Left lung (tissue), 10 donors: ENCODE measurements around the gene CALCB. TPM values are rescaled to one million over a fixed set of nuclear protein-coding genes. Genes with fewer than 3 reads are reported as not detected.

Experiments used
- ATAC-seq: fragments of 200-7000 bp; cut with Tn5 transposase; one replicate; pipeline ENCODE4 v1.9.1; 2020; ENCODE audit warnings: moderate library complexity
- DNase-seq, 4 donors: peaks; one replicate each; pipeline ENCODE4 v3.0.0-alpha.2; 2013 to 2020
- H3K27ac ChIP-seq, 2 donors: fragments of 200-600 bp; sonication (generic) in 1 of 2; one replicate each; pipeline versions ENCODE4 v1.5.0 to v1.8.0; 2020 to 2021
- H3K27me3 ChIP-seq, 2 donors: fragments of 200-600 bp; sonication (generic) in 1 of 2; one replicate each; pipeline versions ENCODE4 v1.5.0 to v1.8.0; 2020 to 2021
- H3K36me3 ChIP-seq, 2 donors: fragments of 200-600 bp; sonication (generic) in 1 of 2; one replicate each; pipeline versions ENCODE4 v1.5.0 to v1.8.0; 2020 to 2021
- H3K4me1 ChIP-seq, 2 donors: fragments of 200-600 bp; one replicate each; pipeline ENCODE4 v1.8.0; 2021
- H3K4me3 ChIP-seq, 2 donors: fragments of 200-600 bp; sonication (generic) in 1 of 2; one replicate each; pipeline versions ENCODE4 v1.5.0 to v1.8.0; 2020 to 2021; ENCODE audit warnings: mild to moderate bottlenecking in 1 of 2
- H3K9me3 ChIP-seq, 2 donors: fragments of 200-600 bp; sonication (generic) in 1 of 2; one replicate each; pipeline versions ENCODE4 v1.5.0 to v1.8.0; 2020 to 2021
- CTCF ChIP-seq, 2 donors: fragments of 200-600 bp; sonication (generic) in 1 of 2; IDR thresholded peaks; one replicate each; pipeline versions ENCODE4 v1.5.0 to v1.8.0; 2021; ENCODE audit warnings: antibody characterized with exemption in 2 of 2
- intact Hi-C, 2 donors: fragments of 100-400 bp; cut with DNase I; formaldehyde crosslinking; loops; one replicate each; pipeline versions ENCODE4 v1.11.2 to v1.14.2; 2022
- polyA plus RNA-seq, 6 donors: library from polyadenylated mRNA; unstranded; fragments of 120-200 nt; gene quantifications; one replicate each; pipeline ENCODE4 v1.2.1, GENCODE V29; 2013; ENCODE audit not compliant: insufficient read length in 6 of 6
- total RNA-seq, 2 donors: library from RNA; stranded (reverse); fragmentation: NEBNext Ultra II Directional; extraction: Animal tissue kit (Norgen Biotek cat#: 25700); gene quantifications; one replicate each; pipeline ENCODE4 v1.2.1, GENCODE V29; 2021
- donor health status: DM: no; HTN: yes; CAD: no.
- donor health status: DM: no; HTN: no; CAD: no.

CALCB gene
- total and polyA plus RNA-seq, 8 donors = 0.11 to 0.28 (median 0.17) TPM; not detected in 1

DNA sequence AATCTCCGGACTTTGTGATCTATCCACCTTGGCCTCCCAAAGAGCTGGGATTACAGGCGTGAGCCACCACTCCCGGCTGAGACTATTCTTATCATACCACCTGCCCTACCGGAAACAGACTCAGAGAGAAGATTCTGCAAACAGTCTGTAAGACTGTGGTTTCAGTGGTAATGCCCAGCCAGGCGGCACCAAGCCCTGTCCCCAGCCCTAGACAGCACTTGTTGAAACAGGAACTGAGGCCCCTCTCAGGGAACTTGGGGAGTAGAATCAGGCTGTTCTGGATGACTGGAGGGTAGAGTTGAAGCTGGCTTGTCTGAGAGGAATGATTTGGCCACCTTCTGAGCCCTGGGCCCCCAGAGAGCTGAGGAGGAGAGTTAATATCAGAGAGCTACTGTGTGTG is 40.0 kb downstream of the CALCB start:
- ATAC-seq (no peak), DNase-seq (peak in 1 of 4 donors; percentile 61)
- Histone ChIP-seq H3K36me3 (no peaks in the 10 kb centered on the region), H3K4me3 (no peak overlapping the region), H3K27ac (no peak overlapping the region), H3K9me3 (no peaks in the 10 kb centered on the region), H3K27me3 (peaks cover 11 to 34% of the 10 kb centered on the region in 2 donors), H3K4me1 (no peaks in the 10 kb centered on the region)
- TF ChIP-seq CTCF (IDR thresholded peaks at IDR 0.05) = no peak
- intact Hi-C loops = no loop called here

GRCh38 chr11:15114501-15115475 is 41.4 kb downstream of the CALCB start, which contains the start of gene INSC:
INSC (plus strand) TSS chr11:15114923; CDS start chr11:15149175, 34,252 bp downstream.
- peak in 2 of 4 donors; percentile 49 to 74 for DNase-seq
- TF ChIP-seq CTCF (IDR thresholded peaks at IDR 0.05) = no peak
- Histone ChIP-seq H3K27ac (no peak within 1 kb of the TSS), H3K27me3 (peaks cover 11 to 34% of the 10 kb centered on the region in 2 donors), H3K36me3 (no peaks in the 10 kb centered on the region), H3K4me3 (peak within 1 kb of the TSS in 1 of 2 donors; percentile 1), H3K9me3 (no peaks in the 10 kb centered on the region), H3K4me1 (no peaks in the 10 kb centered on the region)
- intact Hi-C loops = no loop called here
- peak; percentile 33 for ATAC-seq

DNA sequence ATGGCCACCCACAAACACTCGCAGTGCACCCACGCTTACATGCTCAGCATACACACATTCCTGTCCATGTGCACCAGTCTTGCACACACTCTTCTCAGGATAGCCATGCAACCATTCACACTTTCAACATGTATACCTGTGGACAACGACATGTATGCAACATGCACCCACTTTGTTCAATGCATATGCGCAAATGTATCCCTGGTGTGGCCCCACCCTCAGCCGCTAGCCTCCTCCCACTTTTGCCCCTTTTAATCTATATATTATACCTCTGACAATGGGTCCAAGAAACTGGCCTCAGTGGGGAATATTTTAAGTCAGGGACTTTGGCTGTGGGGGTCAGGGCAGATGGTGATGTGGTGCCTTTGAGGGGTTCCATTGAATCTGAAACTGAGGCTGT is 42.3 kb downstream of the CALCB start:
- intact Hi-C loops = no loop called here
- no peak for ATAC-seq
- no peaks in the 10 kb centered on the region for H3K36me3 ChIP-seq
- peaks cover 11 to 34% of the 10 kb centered on the region in 2 donors for H3K27me3 ChIP-seq
- TF ChIP-seq CTCF (IDR thresholded peaks at IDR 0.05) = no peak
- no peak for DNase-seq
- H3K4me1 ChIP-seq = no peaks in the 10 kb centered on the region
- no peak overlapping the region for H3K4me3 ChIP-seq
- H3K9me3 ChIP-seq = no peaks in the 10 kb centered on the region
- no peak overlapping the region for H3K27ac ChIP-seq

- no peak overlapping the region for H3K4me3 ChIP-seq
- no peak for ATAC-seq
- no peak for TF ChIP-seq CTCF (IDR thresholded peaks at IDR 0.05)
- DNase-seq = no peak
- H3K4me1 ChIP-seq = no peaks in the 10 kb centered on the region
- no peaks in the 10 kb centered on the region for H3K9me3 ChIP-seq
- intact Hi-C loops = no loop called here
- no peaks in the 10 kb centered on the region for H3K36me3 ChIP-seq
- H3K27ac ChIP-seq = no peak overlapping the region
- H3K27me3 ChIP-seq = peaks cover 11 to 34% of the 10 kb centered on the region in 2 donors
Observed at GRCh38 chr11:15117751-15118150, 44.4 kb downstream of the CALCB start.

DNA sequence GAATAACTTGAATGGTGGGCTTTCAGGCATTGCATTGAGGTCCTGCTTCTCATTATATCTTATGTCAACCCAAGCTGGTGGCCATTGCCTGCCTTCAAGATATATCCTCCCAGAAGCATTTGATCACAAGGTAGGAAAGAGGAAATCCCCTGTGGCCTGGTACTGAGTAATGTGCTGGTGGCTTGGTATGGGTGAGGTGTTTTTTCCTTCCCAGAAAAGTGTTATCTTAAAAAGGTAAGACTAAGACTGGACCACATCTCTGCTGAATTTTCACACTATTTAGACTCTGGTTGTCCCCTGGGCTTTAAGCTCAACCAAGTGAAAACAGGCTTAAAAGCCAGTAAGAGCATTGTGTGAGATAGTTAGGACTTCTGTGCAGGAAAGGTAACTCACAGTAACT is 45.0 kb downstream of the CALCB start:
- no peak for DNase-seq
- no peak for TF ChIP-seq CTCF (IDR thresholded peaks at IDR 0.05)
- H3K4me1 ChIP-seq = no peaks in the 10 kb centered on the region
- peaks cover 11 to 34% of the 10 kb centered on the region in 2 donors for H3K27me3 ChIP-seq
- no peaks in the 10 kb centered on the region for H3K9me3 ChIP-seq
- H3K27ac ChIP-seq = no peak overlapping the region
- intact Hi-C loops = no loop called here
- no peaks in the 10 kb centered on the region for H3K36me3 ChIP-seq
- H3K4me3 ChIP-seq = no peak overlapping the region
- no peak for ATAC-seq
